T-cell (primary cell): Measurements from ENCODE around the gene DHRS2. TPM values are rescaled to one million over a fixed set of nuclear protein-coding genes. Genes with fewer than 3 reads are reported as not detected.
"Not testable (repeated sequence)": the region's sequence is repeated elsewhere in the genome, so short reads cannot be mapped to it uniquely, and the experiment has no call there.

Source experiments
- ATAC-seq, 4 experiments: fragments of 200-7000 bp in 3 of 4; fragments of 150-1000 bp in 1 of 4; cut with Tn5 transposase; replicated peaks in 1 of 4; 1 replicate in 3 of 4; 2 replicates in 1 of 4; pipeline ENCODE4 v1.10.0; 2021; ENCODE audit warnings: moderate library complexity in 3 of 4, mild to moderate bottlenecking in 2 of 4, moderate number of reproducible peaks in 1 of 4
- CTCF ChIA-PET, 2 donors: fragments of 300-600 bp; sonication (Branson Sonifier 250); formaldehyde crosslinking; loops; one replicate each; lab custom pipeline; 2022; ENCODE audit warnings: antibody characterized with exemption in 2 of 2; lab: Charles Lee
- POLR2A ChIA-PET, 2 donors: fragments of 300-600 bp; sonication (Branson Sonifier 250); formaldehyde crosslinking; loops; one replicate each; lab custom pipeline; 2022; ENCODE audit warnings: antibody characterized with exemption in 2 of 2; lab: Charles Lee
- DNase-seq, 35 experiments: peaks; one replicate each; pipeline versions ENCODE4 v3.0.0 to v3.0.0-alpha.2; 2013 to 2023
- H3K27ac ChIP-seq: one replicate; pipeline ENCODE4 v1.5.1; 2013; ENCODE audit warnings: low read length
- H3K27me3 ChIP-seq, 2 experiments: replicated peaks in 1 of 2; 1 replicate in 1 of 2; 2 replicates in 1 of 2; pipeline versions ENCODE4 v1.6.1 to v1.7.0; 2013; ENCODE audit warnings: low read length in 1 of 2, mixed read lengths in 1 of 2; ENCODE audit not compliant: control insufficient read depth in 2 of 2, insufficient read depth in 2 of 2; ENCODE audit errors: extremely low read depth in 1 of 2
- H3K36me3 ChIP-seq, 2 donors: 1 replicate in 1 of 2; 2 replicates in 1 of 2; pipeline versions ENCODE4 v1.6.1 to v1.7.0; 2013; ENCODE audit warnings: low read length in 1 of 2; ENCODE audit not compliant: control insufficient read depth in 2 of 2, insufficient read depth in 1 of 2; ENCODE audit errors: extremely low read depth in 1 of 2
- H3K4me1 ChIP-seq, 2 experiments: 1 replicate in 1 of 2; 2 replicates in 1 of 2; pipeline versions ENCODE4 v1.6.1 to v1.7.0; 2013; ENCODE audit warnings: low read length in 2 of 2, mixed read lengths in 1 of 2; ENCODE audit not compliant: insufficient read depth in 2 of 2, control insufficient read depth in 1 of 2; ENCODE audit errors: extremely low read depth in 1 of 2
- H3K4me3 ChIP-seq, 2 donors: 1 replicate in 1 of 2; 2 replicates in 1 of 2; pipeline versions ENCODE4 v1.5.1 to v1.7.0; 2013; ENCODE audit warnings: mild to moderate bottlenecking in 2 of 2, low read length in 1 of 2, moderate library complexity in 1 of 2; ENCODE audit not compliant: control insufficient read depth in 1 of 2; ENCODE audit errors: extremely low read depth in 1 of 2
- H3K9me3 ChIP-seq: 2 replicates; pipeline ENCODE4 v1.7.0; 2013
- H3K27ac Mint-ChIP-seq, 2 donors: one replicate each; pipeline ENCODE4 v1.8.0; 2020 to 2021; ENCODE audit warnings: mild to moderate bottlenecking in 2 of 2, mixed read lengths in 2 of 2
- H3K27me3 Mint-ChIP-seq, 2 donors: one replicate each; pipeline ENCODE4 v1.8.0; 2021 to 2022; ENCODE audit warnings: mixed read lengths in 2 of 2
- H3K36me3 Mint-ChIP-seq: one replicate; pipeline ENCODE4 v1.8.0; 2021; ENCODE audit warnings: mixed read lengths
- H3K4me1 Mint-ChIP-seq, 3 donors: one replicate each; pipeline ENCODE4 v1.8.0; 2020 to 2022; ENCODE audit warnings: mixed read lengths in 3 of 3, mild to moderate bottlenecking in 1 of 3
- H3K4me3 Mint-ChIP-seq, 3 donors: one replicate each; pipeline ENCODE4 v1.8.0; 2020 to 2022; ENCODE audit warnings: mild to moderate bottlenecking in 3 of 3, mixed read lengths in 3 of 3, moderate library complexity in 3 of 3
- H3K9me3 Mint-ChIP-seq, 3 donors: one replicate each; pipeline ENCODE4 v1.8.0; 2020 to 2022; ENCODE audit warnings: mixed read lengths in 3 of 3
- WGBS: methylation state at CpG from one replicate; pipeline ENCODE4 v1.1.5; 2013; ENCODE audit warnings: missing lambda C conversion rate; ENCODE audit not compliant: insufficient coverage; 5-methylcytosine and 5-hydroxymethylcytosine counted together
- total RNA-seq, 35 experiments: library from RNA in 6 of 35; stranded (reverse) in 6 of 35; fragments of 120-200 nt in 1 of 35; gene quantifications; one replicate each; pipeline versions ENCODE4 v1.2.1 to v1.2.4 and lab custom pipeline; 2013 to 2026

The DHRS2 gene, protein sequence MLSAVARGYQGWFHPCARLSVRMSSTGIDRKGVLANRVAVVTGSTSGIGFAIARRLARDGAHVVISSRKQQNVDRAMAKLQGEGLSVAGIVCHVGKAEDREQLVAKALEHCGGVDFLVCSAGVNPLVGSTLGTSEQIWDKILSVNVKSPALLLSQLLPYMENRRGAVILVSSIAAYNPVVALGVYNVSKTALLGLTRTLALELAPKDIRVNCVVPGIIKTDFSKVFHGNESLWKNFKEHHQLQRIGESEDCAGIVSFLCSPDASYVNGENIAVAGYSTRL
- total RNA-seq (under 1 TPM in 4 of 5 donors, not detected in 1; 0.19 to 0.82 (median 0.52) TPM), total RNA-seq (lab: John Stamatoyannopoulos, UW) (0 to 1.4 (median 0.07) reads per million in 29 experiments)
- not detected for total RNA-seq (2013)

- Mint-ChIP-seq H3K36me3 (no peaks in the 10 kb centered on the region), H3K9me3 (peaks cover 0 to 2% (median 0%) of the 10 kb centered on the region in 3 donors), H3K4me3 (no peak within 1 kb of the TSS), H3K27me3 (no peaks in the 10 kb centered on the region), H3K27ac (no peak within 1 kb of the TSS), H3K4me1 (peaks cover 7 to 11% (median 9%) of the 10 kb centered on the region in 3 donors)
- no peaks in the 10 kb centered on the region for H3K27me3 ChIP-seq
- DNase-seq, result no peak
- no peak for ATAC-seq
- CTCF ChIA-PET, result interaction anchor here in 1 of 2 donors (0.6 kb wide), 1 partner anchor 85 kb away, joined by 3 read pairs; the partner anchor contains the start of gene ZFHX2
- no peak within 1 kb of the TSS for H3K27ac ChIP-seq
- WGBS, result 88% methylated on average over 18 of the region's 23 CpGs
- H3K36me3 ChIP-seq, result no peaks in the 10 kb centered on the region
- no peak within 1 kb of the TSS for H3K4me3 ChIP-seq
- no peaks in the 10 kb centered on the region for H3K9me3 ChIP-seq
- H3K4me1 ChIP-seq, result peaks cover 0 to 8% of the 10 kb centered on the region in 2 experiments
- POLR2A ChIA-PET, result no interaction called here
Observed at GRCh38 chr14:23636317-23637211, at the start of gene DHRS2. TSS of gene DHRS2 (plus strand) at chr14:23636364. CDS start at chr14:23638865, 2,501 bp downstream.

- 0% methylated on average over 2 of the region's 5 CpGs for WGBS
- H3K27ac Mint-ChIP-seq, result peak overlapping the region in 1 of 2 donors; percentile 8
- ChIA-PET POLR2A (no interaction called here), CTCF (interaction anchor here (0.6 to 1.9 kb wide), 15 partner anchors 10 to 656 kb away, joined by 3 to 16 read pairs (median 4); partner anchors contain the start of gene DHRS4 (in 1 of the 2))
- no peak overlapping the region for H3K4me3 ChIP-seq
- H3K27ac ChIP-seq, result no peak overlapping the region
- H3K9me3 Mint-ChIP-seq, result no peaks in the 10 kb centered on the region
- H3K36me3 ChIP-seq, result no peaks in the 10 kb centered on the region
- H3K27me3 Mint-ChIP-seq, result peaks cover 18 to 29% of the 10 kb centered on the region in 2 donors
- ATAC-seq, result peak; percentile 96 to 99 (median 99)
- H3K4me1 Mint-ChIP-seq, result peaks cover 6 to 10% (median 10%) of the 10 kb centered on the region in 3 donors
- H3K4me3 Mint-ChIP-seq, result no peak overlapping the region
- H3K9me3 ChIP-seq, result no peaks in the 10 kb centered on the region
- H3K27me3 ChIP-seq, result peaks cover 0 to 9% of the 10 kb centered on the region in 2 experiments
- H3K4me1 ChIP-seq, result peaks cover 0 to 9% of the 10 kb centered on the region in 2 experiments
- peak; percentile 58 to 89 (median 75) for DNase-seq
- H3K36me3 Mint-ChIP-seq, result no peaks in the 10 kb centered on the region
Observed at GRCh38 chr14:23588884-23589598, 47.1 kb upstream of the DHRS2 start.

DNA sequence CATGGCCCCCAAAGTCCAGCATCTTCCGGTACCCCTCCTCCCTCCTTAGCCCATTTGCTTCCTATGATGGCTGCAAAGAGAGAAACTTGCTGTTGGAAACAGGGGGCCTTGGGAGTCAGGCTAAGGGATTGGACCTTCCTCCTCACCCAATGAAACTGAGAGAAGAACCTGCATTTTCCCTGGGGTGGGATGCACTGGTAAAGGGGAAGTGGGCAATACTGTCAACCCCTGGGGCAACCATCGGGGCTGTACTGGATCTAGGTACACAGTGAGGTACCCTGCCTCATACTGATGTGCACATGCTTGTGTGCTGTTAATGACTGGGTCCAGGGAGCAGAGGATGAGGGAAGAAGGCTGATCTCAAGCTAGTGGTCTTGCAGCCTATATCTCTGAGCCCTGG lies 46.6 kb upstream of the DHRS2 start:
- no peaks in the 10 kb centered on the region for H3K9me3 Mint-ChIP-seq
- DNase-seq (no peak), ATAC-seq (no peak)
- Histone ChIP-seq H3K4me1 (peaks cover 0 to 9% of the 10 kb centered on the region in 2 experiments), H3K9me3 (no peaks in the 10 kb centered on the region), H3K36me3 (no peaks in the 10 kb centered on the region), H3K4me3 (no peak overlapping the region), H3K27ac (no peak overlapping the region), H3K27me3 (peaks cover 0 to 9% of the 10 kb centered on the region in 2 experiments)
- H3K4me3 Mint-ChIP-seq, result no peak overlapping the region
- no peak overlapping the region for H3K27ac Mint-ChIP-seq
- POLR2A ChIA-PET, result no interaction called here
- no peaks in the 10 kb centered on the region for H3K36me3 Mint-ChIP-seq
- peaks cover 6 to 10% (median 10%) of the 10 kb centered on the region in 3 donors for H3K4me1 Mint-ChIP-seq
- WGBS, result 38% methylated on average over 1 of the region's 2 CpGs
- CTCF ChIA-PET, result interaction anchor here (0.6 to 1.9 kb wide), 13 partner anchors 10 to 655 kb away, joined by 3 to 16 read pairs (median 4); partner anchors contain the start of gene DHRS4 (in 1 of the 2)
- peaks cover 14 to 24% of the 10 kb centered on the region in 2 donors for H3K27me3 Mint-ChIP-seq

DNA sequence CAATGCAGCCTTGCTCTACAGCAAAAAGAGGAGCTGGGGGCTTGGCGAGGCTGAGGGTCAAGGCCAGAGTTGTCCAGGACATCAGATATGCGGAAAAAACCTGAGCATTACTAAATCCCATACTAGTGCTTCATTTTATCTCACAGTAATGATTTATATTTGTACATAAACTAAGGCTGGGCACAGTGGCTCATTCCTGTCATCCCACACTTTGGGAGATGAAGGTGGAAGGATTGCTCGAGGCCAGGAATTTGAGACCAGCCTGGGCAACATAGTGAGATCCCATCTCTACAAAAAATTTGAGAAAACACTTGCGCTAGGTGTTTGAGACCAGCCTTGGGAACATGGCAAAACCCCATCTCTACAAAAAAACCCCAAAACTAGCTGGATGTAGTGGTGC lies 46.0 kb upstream of the DHRS2 start:
- Histone ChIP-seq H3K36me3 (no peaks in the 10 kb centered on the region), H3K27ac (no peak overlapping the region), H3K27me3 (peaks cover 0 to 9% of the 10 kb centered on the region in 2 experiments), H3K4me1 (peaks cover 0 to 9% of the 10 kb centered on the region in 2 experiments), H3K4me3 (no peak overlapping the region), H3K9me3 (no peaks in the 10 kb centered on the region)
- H3K4me1 Mint-ChIP-seq, result peaks cover 6 to 10% (median 10%) of the 10 kb centered on the region in 3 donors
- no peak overlapping the region for H3K27ac Mint-ChIP-seq
- DNase-seq (no peak), ATAC-seq (no peak)
- WGBS, result no CpG with 5 or more reads among the region's 4 CpGs
- CTCF ChIA-PET, result interaction anchor here (0.6 to 1.9 kb wide), 10 partner anchors 11 to 826 kb away, joined by 3 to 13 read pairs (median 6); no protein-coding TSS in a partner anchor
- H3K36me3 Mint-ChIP-seq, result no peaks in the 10 kb centered on the region
- H3K27me3 Mint-ChIP-seq, result peaks cover 14 to 24% of the 10 kb centered on the region in 2 donors
- no peaks in the 10 kb centered on the region for H3K9me3 Mint-ChIP-seq
- no peak overlapping the region for H3K4me3 Mint-ChIP-seq
- POLR2A ChIA-PET, result interaction anchor here in 1 of 2 donors (0.6 kb wide), 1 partner anchor 238 kb away, joined by 8 read pairs; the partner anchor contains the start of gene SLC22A17

DNA sequence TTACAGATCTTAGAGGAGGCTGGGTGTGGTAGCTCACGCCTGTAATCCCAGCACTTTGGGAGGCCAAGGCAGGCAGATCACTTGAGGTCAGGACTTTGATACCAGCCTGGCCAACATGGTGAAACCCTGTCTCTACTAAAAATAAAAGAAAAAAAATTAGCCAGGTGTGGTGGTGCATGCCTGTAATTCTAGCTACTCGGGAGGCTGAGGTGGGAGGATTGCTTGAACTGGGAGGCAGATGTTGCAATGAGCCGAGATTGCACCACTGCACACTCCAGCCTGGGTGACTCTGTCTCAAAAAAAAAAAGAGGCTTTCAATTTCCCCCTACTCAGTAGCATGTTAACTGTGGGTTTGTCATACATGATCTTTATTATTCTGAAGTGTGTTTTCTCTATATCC lies 42.0 kb upstream of the DHRS2 start:
- H3K27ac ChIP-seq, H3K27me3 ChIP-seq, H3K4me3 Mint-ChIP-seq, H3K9me3 ChIP-seq, H3K27ac Mint-ChIP-seq, H3K36me3 ChIP-seq, H3K36me3 Mint-ChIP-seq, H3K4me1 Mint-ChIP-seq, H3K4me3 ChIP-seq, H3K4me1 ChIP-seq, ATAC-seq, DNase-seq, CTCF ChIA-PET, POLR2A ChIA-PET, H3K27me3 Mint-ChIP-seq, H3K9me3 Mint-ChIP-seq: not testable (repeated sequence)
- 100% methylated on average over 1 of the region's 3 CpGs for WGBS
